H9 (cell line): ENCODE results near the gene P4HB. TPM values are rescaled to one million over a fixed set of nuclear protein-coding genes. Genes with fewer than 3 reads are reported as not detected.
"Not testable (repeated sequence)": the region's sequence is repeated elsewhere in the genome, so short reads cannot be mapped to it uniquely, and the experiment has no call there.

ENCODE experiments used
- DNase-seq: peaks from one replicate; pipeline ENCODE4 v3.0.0-alpha.2; 2017
- H2AFZ ChIP-seq: one replicate; pipeline ENCODE4 v1.6.1; 2013; ENCODE audit warnings: mild to moderate bottlenecking, low read length, control low read depth, moderate library complexity
- H2AK5ac ChIP-seq: 2 replicates; pipeline ENCODE4 v1.6.1; 2013; ENCODE audit warnings: low read length, control low read depth, mixed read lengths; ENCODE audit not compliant: insufficient read length
- H2BK120ac ChIP-seq: one replicate; pipeline ENCODE4 v1.6.1; 2013; ENCODE audit warnings: low read depth, mild to moderate bottlenecking, low read length, control low read depth, inconsistent platforms; ENCODE audit not compliant: poor library complexity, severe bottlenecking
- H2BK12ac ChIP-seq: 2 replicates; pipeline ENCODE4 v1.6.1; 2013; ENCODE audit warnings: low read length, control low read depth, mixed read lengths, low read depth; ENCODE audit not compliant: insufficient read length
- H2BK15ac ChIP-seq: 2 replicates; pipeline ENCODE4 v1.6.1; 2013; ENCODE audit warnings: low read depth, low read length, control low read depth
- H2BK20ac ChIP-seq: one replicate; pipeline ENCODE4 v1.6.1; 2013; ENCODE audit warnings: low read depth, mild to moderate bottlenecking, low read length, control low read depth, inconsistent platforms; ENCODE audit not compliant: poor library complexity, severe bottlenecking
- H2BK5ac ChIP-seq: 2 replicates; pipeline ENCODE4 v1.6.1; 2013; ENCODE audit warnings: low read length, control low read depth, mixed read lengths; ENCODE audit not compliant: insufficient read length
- H3K14ac ChIP-seq: 2 replicates; pipeline ENCODE4 v1.6.1; 2013; ENCODE audit warnings: low read length, control low read depth; ENCODE audit not compliant: insufficient read depth
- H3K18ac ChIP-seq: 2 replicates; pipeline ENCODE4 v1.6.1; 2013; ENCODE audit warnings: low read depth, mild to moderate bottlenecking, mixed read lengths, low read length, control low read depth; ENCODE audit not compliant: insufficient read length
- H3K23ac ChIP-seq: 2 replicates; pipeline ENCODE4 v1.6.1; 2013; ENCODE audit warnings: low read length, control low read depth, mixed read lengths, low read depth; ENCODE audit not compliant: insufficient read length
- H3K23me2 ChIP-seq: 2 replicates; pipeline ENCODE4 v1.6.1; 2013; ENCODE audit warnings: low read depth, mild to moderate bottlenecking, mixed read lengths, low read length, control low read depth; ENCODE audit not compliant: insufficient read length, poor library complexity, severe bottlenecking
- H3K27ac ChIP-seq: 2 replicates; pipeline ENCODE4 v1.5.1; 2013; ENCODE audit warnings: low read length, control low read depth, mixed read lengths, low read depth; ENCODE audit not compliant: insufficient read length
- H3K27me3 ChIP-seq: 2 replicates; pipeline ENCODE4 v1.6.1; 2013; ENCODE audit warnings: low read length, control low read depth, inconsistent platforms; ENCODE audit not compliant: insufficient read depth
- H3K4ac ChIP-seq: 2 replicates; pipeline ENCODE4 v1.6.1; 2013; ENCODE audit warnings: low read depth, mild to moderate bottlenecking, control low read depth, inconsistent platforms, low read length, moderate library complexity
- H3K4me1 ChIP-seq: 2 replicates; pipeline ENCODE4 v1.6.1; 2013; ENCODE audit warnings: low read length, control low read depth, inconsistent platforms; ENCODE audit not compliant: insufficient read depth
- H3K4me2 ChIP-seq: 2 replicates; pipeline ENCODE4 v1.6.1; 2013; ENCODE audit warnings: low read length, control low read depth, mixed read lengths; ENCODE audit not compliant: insufficient read length, insufficient read depth
- H3K56ac ChIP-seq: 2 replicates; pipeline ENCODE4 v1.6.1; 2013; ENCODE audit warnings: low read depth, mild to moderate bottlenecking, mixed read lengths, low read length, control low read depth; ENCODE audit not compliant: insufficient read length
- H3K79me1 ChIP-seq: 2 replicates; pipeline ENCODE4 v1.6.1; 2013; ENCODE audit warnings: low read depth, mild to moderate bottlenecking, moderate library complexity, low read length, control low read depth, inconsistent platforms; ENCODE audit not compliant: insufficient read depth, poor library complexity, severe bottlenecking
- H3K79me2 ChIP-seq: 2 replicates; pipeline ENCODE4 v1.6.1; 2013; ENCODE audit warnings: low read length, control low read depth, inconsistent platforms; ENCODE audit not compliant: insufficient read depth
- H3K9ac ChIP-seq: 2 replicates; pipeline ENCODE4 v1.6.1; 2013; ENCODE audit warnings: low read length, control low read depth, mixed read lengths; ENCODE audit not compliant: insufficient read length; ENCODE audit errors: extremely low read depth
- H3K9me3 ChIP-seq: one replicate; pipeline ENCODE4 v1.6.1; 2013; ENCODE audit warnings: low read depth, low read length, inconsistent platforms; ENCODE audit not compliant: control insufficient read depth
- H3T11ph ChIP-seq: one replicate; pipeline ENCODE4 v1.6.1; 2013; ENCODE audit warnings: mild to moderate bottlenecking, low read length, control low read depth, inconsistent platforms
- H4K20me1 ChIP-seq: one replicate; pipeline ENCODE4 v1.6.1; 2013; ENCODE audit not compliant: control insufficient read depth, insufficient read length, insufficient read depth
- H4K5ac ChIP-seq: 2 replicates; pipeline ENCODE4 v1.6.1; 2013; ENCODE audit warnings: low read depth, mild to moderate bottlenecking, mixed read lengths, low read length, control low read depth; ENCODE audit not compliant: insufficient read length
- H4K8ac ChIP-seq: replicated peaks from 2 replicates; pipeline ENCODE4 v1.6.1; 2013; ENCODE audit warnings: low read length, control low read depth, mixed read lengths, low read depth; ENCODE audit not compliant: insufficient read length
- H4K91ac ChIP-seq: 2 replicates; pipeline ENCODE4 v1.6.1; 2013; ENCODE audit warnings: low read depth, mild to moderate bottlenecking, moderate library complexity, mixed read lengths, low read length, control low read depth; ENCODE audit not compliant: insufficient read length
- H3K27ac Mint-ChIP-seq, 3 experiments: 2 replicates in 2 of 3; 3 replicates in 1 of 3; pipeline ENCODE4 v1.8.0; 2020 to 2021; ENCODE audit warnings: mixed read lengths in 3 of 3, mild to moderate bottlenecking in 1 of 3, moderate library complexity in 1 of 3
- H3K27me3 Mint-ChIP-seq: 2 replicates; pipeline ENCODE4 v1.8.0; 2021; ENCODE audit warnings: low read depth, mild to moderate bottlenecking, moderate library complexity, mixed read lengths
- H3K36me3 Mint-ChIP-seq, 3 experiments: 2 replicates in 2 of 3; 3 replicates in 1 of 3; pipeline ENCODE4 v1.8.0; 2020 to 2021; ENCODE audit warnings: low read depth in 3 of 3, mixed read lengths in 3 of 3; ENCODE audit not compliant: insufficient read depth in 1 of 3
- H3K4me1 Mint-ChIP-seq, 2 experiments: 2 replicates each; pipeline ENCODE4 v1.8.0; 2020; ENCODE audit warnings: mixed read lengths in 2 of 2
- H3K4me3 Mint-ChIP-seq, 2 experiments: 2 replicates in 1 of 2; 3 replicates in 1 of 2; pipeline ENCODE4 v1.8.0; 2020 to 2021; ENCODE audit warnings: mild to moderate bottlenecking in 2 of 2, mixed read lengths in 2 of 2, moderate library complexity in 1 of 2
- H3K9me3 Mint-ChIP-seq, 2 experiments: 2 replicates in 1 of 2; 3 replicates in 1 of 2; pipeline ENCODE4 v1.8.0; 2020; ENCODE audit warnings: mild to moderate bottlenecking in 2 of 2, mixed read lengths in 2 of 2, moderate library complexity in 1 of 2
- WGBS: extraction: QIAGEN DNeasy Blood & Tissue Kit; methylation state at CpG from one replicate; pipeline ENCODE4 v1.1.7; 2013; ENCODE audit warnings: missing lambda C conversion rate, low lambda C conversion rate, mixed read lengths; ENCODE audit not compliant: insufficient read length; ENCODE audit errors: extremely low coverage; 5-methylcytosine and 5-hydroxymethylcytosine counted together
- total RNA-seq: library from RNA; stranded (reverse); gene quantifications from 2 replicates; pipeline ENCODE4 v1.2.1, GENCODE V29; 2021
- TF ChIP-seq, protein P1 (sequence below): fragments of 200-600 bp; sonication (generic); conservative IDR thresholded peaks from 3 replicates; pipeline ENCODE4 v1.8.0; 2021; ENCODE audit warnings: antibody characterized with exemption, mild to moderate bottlenecking

The P4HB gene
- total RNA-seq, 1 experiment from 2014 or later: 366 TPM

DNA sequence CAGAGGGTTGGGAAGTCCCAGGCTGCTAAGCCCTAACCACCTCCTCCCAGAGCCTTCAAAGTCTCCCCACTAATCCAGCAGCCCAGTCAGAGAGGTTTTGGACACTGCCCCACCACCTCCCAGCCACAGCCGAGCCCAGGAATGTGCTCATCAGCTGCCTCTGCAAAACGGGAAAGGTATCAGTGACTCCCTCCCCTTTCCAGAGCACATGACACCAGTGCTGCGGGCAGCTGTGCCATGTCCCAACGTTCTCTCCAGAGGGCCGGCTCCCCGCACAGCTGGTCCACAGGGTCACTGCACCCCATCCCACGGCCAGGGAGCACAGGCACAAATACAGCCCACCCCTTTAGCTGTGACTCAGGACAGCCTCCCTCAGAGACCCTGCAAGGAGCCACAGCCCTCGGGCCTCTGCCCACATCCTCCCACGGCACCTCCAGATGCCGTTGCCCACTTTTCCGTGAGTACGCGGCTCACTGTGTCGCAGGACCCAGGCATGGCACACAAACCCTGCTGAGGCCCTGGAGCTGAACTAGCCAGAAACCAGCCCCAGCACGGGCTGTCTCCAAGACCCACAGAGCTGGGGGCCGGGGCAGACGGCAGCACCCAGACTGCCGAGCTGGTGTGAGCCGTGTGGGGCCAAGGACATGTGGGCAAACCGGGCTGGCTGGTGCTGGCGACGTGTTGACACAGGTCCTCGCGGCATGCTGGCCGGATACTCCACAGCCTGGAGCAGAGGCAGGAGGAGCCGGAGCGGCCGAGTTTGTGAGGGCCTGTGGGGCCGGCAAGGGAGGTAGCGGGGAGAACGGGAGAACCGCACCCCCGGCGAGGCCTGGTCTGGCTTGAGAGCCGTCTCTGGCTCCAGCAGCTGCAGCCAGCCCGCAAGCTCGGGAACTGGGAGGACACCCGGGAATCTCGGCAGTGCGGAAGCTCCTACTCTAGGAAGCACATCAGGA is 19.2 kb downstream of the P4HB start:
- Histone ChIP-seq H2BK12ac (no peak overlapping the region), H3K4me1 (no peaks in the 10 kb centered on the region), H3K23me2 (no peaks in the 10 kb centered on the region), H3K79me2 (peaks cover 2% of the 10 kb centered on the region; the same call in 1 of the 2 replicates), H3K4ac (no peak overlapping the region), H3K23ac (no peak overlapping the region), H4K91ac (no peak overlapping the region), H3K4me2 (no peak overlapping the region), H3K9me3 (no peaks in the 10 kb centered on the region), H3K9ac (no peak overlapping the region), H2BK5ac (no peak overlapping the region), H3K14ac (no peak overlapping the region), H3K56ac (no peak overlapping the region), H4K20me1 (no peaks in the 10 kb centered on the region), H3K79me1 (no peaks in the 10 kb centered on the region), H3T11ph (no peak overlapping the region), H2BK15ac (no peak overlapping the region), H4K8ac (no peak overlapping the region), H4K5ac (no peak overlapping the region), H2BK120ac (no peak overlapping the region), H3K18ac (no peak overlapping the region), H2AFZ (no peak overlapping the region), H2BK20ac (no peak overlapping the region), H3K27ac (no peak overlapping the region), H3K27me3 (no peaks in the 10 kb centered on the region), H2AK5ac (no peak overlapping the region)
- H3K36me3 Mint-ChIP-seq: peaks cover 10 to 35% (median 25%) of the 10 kb centered on the region in 3 experiments; a peak in 6 of 7 replicates
- TF ChIP-seq, protein P1, sequence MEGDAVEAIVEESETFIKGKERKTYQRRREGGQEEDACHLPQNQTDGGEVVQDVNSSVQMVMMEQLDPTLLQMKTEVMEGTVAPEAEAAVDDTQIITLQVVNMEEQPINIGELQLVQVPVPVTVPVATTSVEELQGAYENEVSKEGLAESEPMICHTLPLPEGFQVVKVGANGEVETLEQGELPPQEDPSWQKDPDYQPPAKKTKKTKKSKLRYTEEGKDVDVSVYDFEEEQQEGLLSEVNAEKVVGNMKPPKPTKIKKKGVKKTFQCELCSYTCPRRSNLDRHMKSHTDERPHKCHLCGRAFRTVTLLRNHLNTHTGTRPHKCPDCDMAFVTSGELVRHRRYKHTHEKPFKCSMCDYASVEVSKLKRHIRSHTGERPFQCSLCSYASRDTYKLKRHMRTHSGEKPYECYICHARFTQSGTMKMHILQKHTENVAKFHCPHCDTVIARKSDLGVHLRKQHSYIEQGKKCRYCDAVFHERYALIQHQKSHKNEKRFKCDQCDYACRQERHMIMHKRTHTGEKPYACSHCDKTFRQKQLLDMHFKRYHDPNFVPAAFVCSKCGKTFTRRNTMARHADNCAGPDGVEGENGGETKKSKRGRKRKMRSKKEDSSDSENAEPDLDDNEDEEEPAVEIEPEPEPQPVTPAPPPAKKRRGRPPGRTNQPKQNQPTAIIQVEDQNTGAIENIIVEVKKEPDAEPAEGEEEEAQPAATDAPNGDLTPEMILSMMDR: no peak
- no peak for DNase-seq
- no peaks in the 10 kb centered on the region; the same call in 1 of the 2 replicates for H3K27me3 Mint-ChIP-seq
- no peaks in the 10 kb centered on the region for H3K9me3 Mint-ChIP-seq
- WGBS: no CpG with 5 or more reads among the region's 40 CpGs
- H3K27ac Mint-ChIP-seq: peak overlapping the region in 2 of 3 experiments; percentile 48 to 80; a peak in 3 of 7 replicates
- peaks cover 5 to 6% of the 10 kb centered on the region in 2 experiments; a peak in 3 of 4 replicates for H3K4me1 Mint-ChIP-seq
- H3K4me3 Mint-ChIP-seq: no peak overlapping the region

DNA sequence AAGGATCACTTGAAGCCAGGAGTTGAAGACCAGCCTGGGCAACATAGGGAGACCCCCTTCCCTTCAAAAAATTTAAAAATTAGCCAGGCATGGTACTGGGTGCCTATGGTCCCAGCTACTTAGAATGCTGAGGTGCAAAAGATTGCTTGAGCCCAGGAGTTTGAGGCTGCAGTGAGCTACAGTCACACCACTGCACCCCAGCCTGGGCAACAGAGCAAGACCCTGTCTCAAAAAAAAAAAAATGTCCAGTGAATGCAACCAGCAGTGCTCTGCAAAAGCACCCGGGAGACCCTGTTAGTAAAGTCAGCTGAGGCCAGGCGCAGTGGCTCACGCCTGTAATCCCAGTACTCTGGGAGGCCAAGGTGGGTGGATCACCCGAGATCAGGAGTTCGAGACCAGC is 20.3 kb downstream of the P4HB start:
- not testable (repeated sequence) for H2BK5ac ChIP-seq, H4K8ac ChIP-seq, H3K27ac Mint-ChIP-seq, H3K9me3 Mint-ChIP-seq, H3K79me1 ChIP-seq, H3K23me2 ChIP-seq, H3K4me2 ChIP-seq, H3K27me3 Mint-ChIP-seq, H3K4me1 ChIP-seq, H3K27me3 ChIP-seq, H3K18ac ChIP-seq, H2BK12ac ChIP-seq, H3K4ac ChIP-seq, H2BK20ac ChIP-seq, H3K9me3 ChIP-seq, H3K27ac ChIP-seq, H3K79me2 ChIP-seq, H4K5ac ChIP-seq, H4K20me1 ChIP-seq, DNase-seq, H2BK120ac ChIP-seq, H2AK5ac ChIP-seq, H3T11ph ChIP-seq, H3K9ac ChIP-seq, H2AFZ ChIP-seq, H3K14ac ChIP-seq, H3K4me1 Mint-ChIP-seq, H3K56ac ChIP-seq, H3K23ac ChIP-seq, H3K4me3 Mint-ChIP-seq, H4K91ac ChIP-seq, H2BK15ac ChIP-seq
- H3K36me3 Mint-ChIP-seq: peaks cover 10 to 28% (median 22%) of the 10 kb centered on the region in 3 experiments; a peak in 6 of 7 replicates
- WGBS: no CpG with 5 or more reads among the region's 5 CpGs
